Mesendoderm (in vitro differentiated cells): ENCODE measurements around the gene PIK3IP1.
"Not testable (repeated sequence)": the region's sequence is repeated elsewhere in the genome, so short reads cannot be mapped to it uniquely, and the experiment has no call there.

Source experiments
- DNase-seq: peaks from one replicate; pipeline ENCODE4 v3.0.0; 2013
- H2AK5ac ChIP-seq: 2 replicates; pipeline ENCODE4 v1.6.1; 2013; ENCODE audit warnings: low read length, inconsistent platforms
- H2BK120ac ChIP-seq: 2 replicates; pipeline ENCODE4 v1.6.1; 2013; ENCODE audit warnings: low read depth, mild to moderate bottlenecking, low read length, moderate library complexity, mixed read lengths
- H2BK15ac ChIP-seq: replicated peaks from 2 replicates; pipeline ENCODE4 v1.6.1; 2013; ENCODE audit warnings: low read depth, mild to moderate bottlenecking, moderate library complexity
- H2BK5ac ChIP-seq: 2 replicates; pipeline ENCODE4 v1.6.1; 2013; ENCODE audit warnings: low read length, inconsistent platforms
- H3K18ac ChIP-seq: 2 replicates; pipeline ENCODE4 v1.6.1; 2013; ENCODE audit warnings: mild to moderate bottlenecking, low read length, mixed read lengths
- H3K23ac ChIP-seq: one replicate; pipeline ENCODE4 v1.6.1; 2013; ENCODE audit warnings: low read length
- H3K27ac ChIP-seq: 2 replicates; pipeline ENCODE4 v1.5.1; 2013; ENCODE audit warnings: low read depth, mild to moderate bottlenecking, inconsistent platforms, low read length, moderate library complexity
- H3K27me3 ChIP-seq: 2 replicates; pipeline ENCODE4 v1.6.1; 2013; ENCODE audit warnings: low read length, control low read depth, mild to moderate bottlenecking, inconsistent platforms; ENCODE audit not compliant: insufficient read depth, poor library complexity
- H3K36me3 ChIP-seq: 2 replicates; pipeline ENCODE4 v1.6.1; 2013; ENCODE audit warnings: low read length, inconsistent platforms; ENCODE audit not compliant: control insufficient read depth, insufficient read depth
- H3K4ac ChIP-seq: one replicate; pipeline ENCODE4 v1.6.1; 2013; ENCODE audit warnings: low read depth, mild to moderate bottlenecking, low read length, moderate library complexity
- H3K4me1 ChIP-seq: 2 replicates; pipeline ENCODE4 v1.6.1; 2013; ENCODE audit warnings: low read depth, low read length, inconsistent platforms; ENCODE audit not compliant: control insufficient read depth
- H3K4me2 ChIP-seq: 2 replicates; pipeline ENCODE4 v1.6.1; 2013; ENCODE audit warnings: low read length
- H3K4me3 ChIP-seq: 2 replicates; pipeline ENCODE4 v1.5.1; 2013; ENCODE audit warnings: mild to moderate bottlenecking, low read length
- H3K56ac ChIP-seq: one replicate; pipeline ENCODE4 v1.6.1; 2013; ENCODE audit warnings: low read length
- H3K79me1 ChIP-seq: 2 replicates; pipeline ENCODE4 v1.6.1; 2013; ENCODE audit warnings: low read length, inconsistent platforms
- H3K79me2 ChIP-seq: 2 replicates; pipeline ENCODE4 v1.6.1; 2013; ENCODE audit warnings: mild to moderate bottlenecking, low read length; ENCODE audit not compliant: control insufficient read depth, insufficient read depth
- H3K9ac ChIP-seq: 2 replicates; pipeline ENCODE4 v1.6.1; 2013; ENCODE audit warnings: low read length, inconsistent platforms
- H4K5ac ChIP-seq: one replicate; pipeline ENCODE4 v1.6.1; 2013; ENCODE audit warnings: low read length
- H4K8ac ChIP-seq: one replicate; pipeline ENCODE4 v1.6.1; 2013; ENCODE audit warnings: low read depth, mild to moderate bottlenecking, control low read depth, low read length, moderate library complexity
- WGBS: extraction: QIAGEN DNeasy Blood & Tissue Kit; methylation state at CpG from one replicate; pipeline ENCODE4 v1.1.7; 2013; ENCODE audit warnings: low lambda C conversion rate, missing lambda C conversion rate; ENCODE audit not compliant: insufficient coverage; ENCODE audit errors: extremely low coverage; 5-methylcytosine and 5-hydroxymethylcytosine counted together

The PIK3IP1 gene

DNA sequence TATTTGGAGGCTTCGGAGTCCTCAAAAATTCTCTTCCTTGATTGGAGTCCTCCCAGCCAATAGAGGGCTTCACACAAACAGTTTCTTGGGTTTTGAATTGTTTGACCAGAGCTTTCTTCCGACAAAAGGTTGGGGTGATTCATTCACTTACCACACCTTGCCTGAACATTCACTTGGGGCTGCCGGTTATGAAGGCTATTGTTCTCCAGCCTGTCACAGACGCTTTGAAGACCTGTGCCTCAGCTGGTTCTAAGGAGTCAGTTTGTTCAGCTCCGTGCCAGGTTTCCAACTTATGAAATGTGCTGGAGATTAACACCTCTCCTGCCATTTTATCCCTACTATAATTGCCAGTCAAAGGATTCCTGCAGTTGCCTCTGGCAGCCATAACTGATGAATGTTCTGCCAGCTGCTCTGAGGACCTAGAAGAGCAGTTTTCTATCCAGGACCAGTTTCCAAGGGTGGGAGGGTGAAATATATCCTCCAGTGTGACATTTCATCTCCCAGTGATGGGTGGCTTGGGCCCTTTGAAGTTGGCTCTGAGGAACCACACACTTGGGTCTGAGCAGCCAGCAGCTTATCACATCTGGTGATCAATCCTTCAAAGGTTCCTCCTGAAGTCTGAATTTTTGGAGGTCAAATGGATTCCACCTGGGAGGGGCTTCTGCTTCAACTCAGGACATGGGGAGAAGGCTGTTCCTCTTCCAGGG is 48.8 kb downstream of the PIK3IP1 start:
- peak overlapping the region; percentile 63 for H3K56ac ChIP-seq
- H3K27me3 ChIP-seq, result no peaks in the 10 kb centered on the region
- H2BK5ac ChIP-seq, result peak overlapping the region; percentile 74
- H3K4ac ChIP-seq, result peak overlapping the region; percentile 70
- H3K79me2 ChIP-seq, result peaks cover 4% of the 10 kb centered on the region
- no peak overlapping the region for H3K4me3 ChIP-seq
- peak overlapping the region; percentile 42 for H3K27ac ChIP-seq
- H4K5ac ChIP-seq, result no peak overlapping the region
- no peak overlapping the region for H4K8ac ChIP-seq
- peaks cover 10% of the 10 kb centered on the region for H3K79me1 ChIP-seq
- H3K18ac ChIP-seq, result peak overlapping the region; percentile 66
- H2BK15ac ChIP-seq, result no peak overlapping the region
- H3K36me3 ChIP-seq, result no peaks in the 10 kb centered on the region
- peaks cover 18% of the 10 kb centered on the region for H3K4me1 ChIP-seq
- no peak overlapping the region for H3K9ac ChIP-seq
- peak; percentile 50 for DNase-seq
- peak overlapping the region; percentile 20 for H2AK5ac ChIP-seq
- WGBS, result no CpG with 5 or more reads among the region's 5 CpGs
- no peak overlapping the region for H2BK120ac ChIP-seq
- H3K4me2 ChIP-seq, result no peak overlapping the region
- H3K23ac ChIP-seq, result no peak overlapping the region

DNA sequence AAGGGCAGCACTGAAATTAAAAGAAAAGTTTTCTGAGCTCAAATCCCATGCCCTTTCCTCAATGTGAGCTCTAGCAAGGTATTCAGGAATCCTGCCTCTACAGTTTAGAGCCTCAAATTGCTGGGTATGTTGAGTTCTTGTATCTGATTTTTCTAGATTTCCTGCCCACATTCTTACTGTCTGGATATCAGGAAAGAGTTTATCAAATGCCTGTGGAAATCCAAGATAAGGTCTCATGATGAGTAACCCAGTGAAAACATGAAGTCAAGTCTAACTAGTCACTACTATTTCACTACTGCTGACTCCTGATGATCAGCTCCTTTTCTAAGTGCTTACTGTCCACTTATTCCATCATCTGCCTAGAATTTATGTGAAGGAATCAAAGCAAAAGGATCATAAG is 50.4 kb downstream of the PIK3IP1 start:
- no peak overlapping the region for H2BK120ac ChIP-seq
- H3K4me2 ChIP-seq, result no peak overlapping the region
- H3K79me1 ChIP-seq, result peaks cover 10% of the 10 kb centered on the region
- H3K23ac ChIP-seq, result no peak overlapping the region
- H3K79me2 ChIP-seq, result peaks cover 4% of the 10 kb centered on the region
- no peak overlapping the region for H3K4me3 ChIP-seq
- no peak overlapping the region for H2AK5ac ChIP-seq
- H3K27me3 ChIP-seq, result no peaks in the 10 kb centered on the region
- H2BK15ac ChIP-seq, result no peak overlapping the region
- H4K5ac ChIP-seq, result no peak overlapping the region
- H3K56ac ChIP-seq, result no peak overlapping the region
- DNase-seq, result peak; percentile 63
- no peak overlapping the region for H2BK5ac ChIP-seq
- no peak overlapping the region for H3K4ac ChIP-seq
- H3K36me3 ChIP-seq, result no peaks in the 10 kb centered on the region
- H3K4me1 ChIP-seq, result peaks cover 15% of the 10 kb centered on the region
- no peak overlapping the region for H3K27ac ChIP-seq
- H3K18ac ChIP-seq, result no peak overlapping the region
- no peak overlapping the region for H3K9ac ChIP-seq
- no peak overlapping the region for H4K8ac ChIP-seq

DNA sequence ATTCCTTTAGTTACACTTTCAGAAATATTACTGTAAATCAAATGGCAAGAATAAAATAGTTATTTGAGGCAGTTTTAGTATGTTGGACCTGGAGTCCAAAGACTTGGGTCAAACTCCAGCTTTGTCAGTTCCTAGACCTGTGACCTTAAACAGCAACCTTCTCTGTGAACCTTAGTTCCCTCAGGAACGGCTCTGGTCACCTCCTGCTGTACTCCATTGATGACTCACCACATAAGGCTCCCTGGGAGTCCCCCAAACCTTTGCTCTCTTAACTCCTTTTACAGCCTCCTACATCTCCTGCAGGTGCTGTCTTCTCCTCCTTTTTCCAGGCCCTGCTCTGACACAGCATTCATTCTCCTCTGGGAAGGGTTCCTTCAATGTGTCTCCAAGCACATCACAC is 51.1 kb downstream of the PIK3IP1 start:
- Histone ChIP-seq H3K79me2 (peaks cover 4% of the 10 kb centered on the region), H3K36me3 (no peaks in the 10 kb centered on the region), H2BK120ac (no peak overlapping the region), H3K9ac (no peak overlapping the region), H2AK5ac (no peak overlapping the region), H4K5ac (no peak overlapping the region), H3K4me2 (no peak overlapping the region), H3K56ac (no peak overlapping the region), H3K4me1 (peaks cover 15% of the 10 kb centered on the region), H3K27me3 (no peaks in the 10 kb centered on the region), H3K27ac (no peak overlapping the region), H3K4me3 (no peak overlapping the region), H2BK5ac (no peak overlapping the region), H4K8ac (no peak overlapping the region), H3K23ac (no peak overlapping the region), H2BK15ac (no peak overlapping the region), H3K79me1 (peaks cover 10% of the 10 kb centered on the region), H3K18ac (no peak overlapping the region), H3K4ac (no peak overlapping the region)
- no CpG with 5 or more reads among the region's 1 CpG for WGBS
- peak; percentile 74 for DNase-seq

DNA sequence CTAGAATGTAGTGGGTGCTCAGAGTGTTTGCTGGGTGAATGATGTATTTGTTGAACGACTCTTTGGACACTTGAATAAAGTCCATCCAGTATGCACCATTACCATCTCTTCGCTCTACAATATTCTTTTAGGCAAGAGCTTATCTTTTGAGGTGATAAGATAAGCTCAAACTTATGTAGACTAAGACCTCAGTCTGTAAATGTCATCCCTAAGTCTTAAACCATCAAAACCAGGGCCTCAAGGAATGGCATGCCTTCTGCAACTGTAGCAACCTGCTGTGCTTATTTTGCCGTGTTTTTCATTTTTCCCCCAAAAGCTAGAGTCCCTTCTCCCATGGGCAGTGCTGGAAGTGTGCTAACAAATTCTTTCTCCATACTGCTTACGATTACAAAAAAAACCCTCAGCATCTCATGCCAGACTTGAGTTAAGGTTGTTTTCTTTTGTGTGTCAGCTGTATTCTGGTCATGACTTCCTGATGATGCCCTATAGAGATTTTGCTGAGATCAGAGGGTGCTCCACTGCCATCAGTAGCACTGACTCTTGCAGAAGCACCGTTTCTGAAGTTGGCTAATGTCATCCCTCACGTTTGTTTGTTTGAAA is 52.4 kb downstream of the PIK3IP1 start:
- Histone ChIP-seq H3K4me1 (peaks cover 15% of the 10 kb centered on the region), H3K9ac (no peak overlapping the region), H3K27me3 (no peaks in the 10 kb centered on the region), H3K79me2 (peaks cover 4% of the 10 kb centered on the region), H3K4me3 (no peak overlapping the region), H4K5ac (no peak overlapping the region), H3K56ac (no peak overlapping the region), H2AK5ac (no peak overlapping the region), H2BK120ac (no peak overlapping the region), H2BK5ac (no peak overlapping the region), H3K23ac (no peak overlapping the region), H3K79me1 (peaks cover 11% of the 10 kb centered on the region), H4K8ac (no peak overlapping the region), H3K27ac (no peak overlapping the region), H3K4me2 (no peak overlapping the region), H2BK15ac (no peak overlapping the region), H3K4ac (no peak overlapping the region), H3K18ac (no peak overlapping the region), H3K36me3 (no peaks in the 10 kb centered on the region)
- WGBS, result no CpG with 5 or more reads among the region's 6 CpGs
- DNase-seq, result no peak

DNA sequence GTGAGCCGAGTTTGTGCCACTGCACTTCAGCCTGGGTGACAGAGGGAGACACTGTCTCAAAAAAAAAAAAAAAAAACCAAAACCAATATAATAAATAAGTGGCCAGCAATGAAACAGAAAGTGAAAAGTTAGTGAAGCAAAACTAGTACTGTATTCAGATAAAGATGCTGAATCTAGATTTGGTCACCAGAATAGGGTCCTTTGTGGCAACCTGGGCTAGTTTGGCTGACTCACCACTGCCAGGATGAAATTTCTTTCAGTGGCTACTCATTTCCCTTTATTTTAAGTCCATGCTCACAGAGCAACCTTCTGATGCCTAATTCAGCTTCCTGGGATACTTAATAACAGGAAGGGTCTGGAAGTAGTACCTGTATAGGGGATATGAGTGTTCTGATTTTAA is 54.2 kb downstream of the PIK3IP1 start:
- no peaks in the 10 kb centered on the region for H3K27me3 ChIP-seq
- H3K4me1 ChIP-seq, result peaks cover 3% of the 10 kb centered on the region
- no peak overlapping the region for H2BK15ac ChIP-seq
- H2BK5ac ChIP-seq, result no peak overlapping the region
- no peaks in the 10 kb centered on the region for H3K36me3 ChIP-seq
- peaks cover 4% of the 10 kb centered on the region for H3K79me2 ChIP-seq
- no peak overlapping the region for H3K56ac ChIP-seq
- H2BK120ac ChIP-seq, result no peak overlapping the region
- peaks cover 11% of the 10 kb centered on the region for H3K79me1 ChIP-seq
- no peak overlapping the region for H3K27ac ChIP-seq
- H3K4me2 ChIP-seq, result no peak overlapping the region
- no peak overlapping the region for H3K4ac ChIP-seq
- no peak overlapping the region for H3K18ac ChIP-seq
- no peak for DNase-seq
- H2AK5ac ChIP-seq, result no peak overlapping the region
- H3K9ac ChIP-seq, result no peak overlapping the region
- no CpG with 5 or more reads among the region's 1 CpG for WGBS
- no peak overlapping the region for H4K5ac ChIP-seq
- H4K8ac ChIP-seq, result no peak overlapping the region
- H3K4me3 ChIP-seq, result no peak overlapping the region
- H3K23ac ChIP-seq, result no peak overlapping the region

GRCh38 chr22:31236044-31236443 is 56.2 kb downstream of the PIK3IP1 start:
- not testable (repeated sequence) for H2AK5ac ChIP-seq, H2BK15ac ChIP-seq, H3K27me3 ChIP-seq, H4K5ac ChIP-seq, H3K9ac ChIP-seq, H3K18ac ChIP-seq, H3K56ac ChIP-seq, H3K4me2 ChIP-seq, H3K27ac ChIP-seq, DNase-seq, H3K79me2 ChIP-seq, H3K4me3 ChIP-seq, H3K23ac ChIP-seq, H2BK120ac ChIP-seq, H2BK5ac ChIP-seq, H3K4ac ChIP-seq, H3K36me3 ChIP-seq, H4K8ac ChIP-seq, H3K4me1 ChIP-seq
- peaks cover 12% of the 10 kb centered on the region for H3K79me1 ChIP-seq
- WGBS, result no CpG with 5 or more reads among the region's 4 CpGs
